ENCODE data around the gene ULK2. TPM values are rescaled to one million over a fixed set of nuclear protein-coding genes. Genes with fewer than 3 reads are reported as not detected.

The ULK2 gene
- polyA plus RNA-seq, 10 donors = 15.5 to 26.8 (median 20.2) TPM

DNA sequence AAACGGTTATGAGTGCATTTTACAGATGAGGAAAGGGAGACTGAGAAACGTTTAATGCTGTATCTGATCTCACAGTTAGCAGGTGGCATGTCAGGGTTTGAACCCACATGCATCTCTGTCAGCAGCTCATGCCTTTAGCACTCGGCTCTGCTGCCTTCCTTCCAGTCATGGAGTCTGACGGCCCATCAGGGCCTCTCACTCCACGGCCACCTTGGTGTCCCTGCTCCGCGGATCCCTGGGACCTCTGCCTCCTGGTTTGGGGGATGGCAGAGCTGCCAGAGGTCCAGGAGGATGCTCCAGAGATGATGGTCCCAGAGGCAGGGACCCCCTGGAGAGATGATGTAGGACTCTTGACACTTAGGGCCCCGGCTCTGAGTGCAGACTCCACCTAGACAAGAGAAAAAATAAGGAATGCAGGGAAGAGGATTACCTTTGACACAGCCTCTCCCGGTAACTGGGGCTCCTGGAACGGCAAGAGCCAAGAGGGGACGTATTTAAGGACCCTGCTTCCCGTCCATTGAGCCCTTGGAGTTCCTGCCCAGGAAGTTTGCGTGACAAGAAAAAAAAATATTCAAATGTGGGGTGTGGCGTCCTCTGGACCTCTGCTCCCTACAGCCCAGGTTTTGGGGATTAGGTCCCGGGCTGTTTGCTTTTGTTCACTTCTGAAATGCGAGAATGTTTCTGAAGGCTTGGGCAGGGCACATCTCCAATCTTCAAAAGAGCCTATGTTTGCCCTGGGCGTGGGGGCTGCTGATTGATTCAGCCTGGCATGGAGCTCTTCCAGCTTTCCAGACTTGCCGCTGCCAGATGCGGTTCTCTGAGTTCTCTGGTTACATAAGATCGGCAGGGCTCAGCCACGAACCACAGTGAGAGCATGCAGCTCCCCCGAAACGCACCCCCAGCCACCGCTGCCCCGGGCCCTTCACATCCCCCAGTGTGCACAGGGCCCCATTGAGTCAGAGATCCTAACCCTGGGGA lies 119.6 kb downstream of the ULK2 start, which contains the start of gene ALDH3A1:
Gene ALDH3A1 (minus strand): TSS at position 470 of the 978 bp plus-strand sequence. CDS start 3,169 bp downstream, outside the sequence.
- DNase-seq = no peak

- no peak for DNase-seq
Measured at GRCh38 chr17:19747159-19747719, 120.5 kb downstream of the ULK2 start.

DNA sequence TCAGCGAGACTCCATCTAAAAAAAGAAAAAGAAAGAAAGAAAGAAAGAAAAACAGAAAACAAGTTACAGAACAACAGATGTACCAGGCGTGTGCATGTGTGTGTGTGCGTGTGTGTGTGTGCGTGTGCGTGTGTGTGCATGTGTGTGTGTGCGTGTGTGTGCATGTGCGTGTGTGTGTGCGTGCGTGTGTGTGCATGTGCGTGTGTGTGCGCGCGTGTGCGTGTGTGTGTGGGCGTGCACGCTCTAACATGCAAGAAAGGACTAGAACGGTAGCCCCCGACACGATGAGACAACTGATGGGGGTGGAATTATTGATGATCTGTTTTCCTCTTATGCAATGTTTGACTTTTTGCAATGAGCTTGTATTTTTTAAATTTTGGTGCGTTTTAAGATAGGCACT lies 121.2 kb downstream of the ULK2 start:
- DNase-seq = no peak

GRCh38 chr17:19744922-19745757 lies 122.6 kb downstream of the ULK2 start:
- DNase-seq = peak; percentile 78 to 96 (median 92)

DNA sequence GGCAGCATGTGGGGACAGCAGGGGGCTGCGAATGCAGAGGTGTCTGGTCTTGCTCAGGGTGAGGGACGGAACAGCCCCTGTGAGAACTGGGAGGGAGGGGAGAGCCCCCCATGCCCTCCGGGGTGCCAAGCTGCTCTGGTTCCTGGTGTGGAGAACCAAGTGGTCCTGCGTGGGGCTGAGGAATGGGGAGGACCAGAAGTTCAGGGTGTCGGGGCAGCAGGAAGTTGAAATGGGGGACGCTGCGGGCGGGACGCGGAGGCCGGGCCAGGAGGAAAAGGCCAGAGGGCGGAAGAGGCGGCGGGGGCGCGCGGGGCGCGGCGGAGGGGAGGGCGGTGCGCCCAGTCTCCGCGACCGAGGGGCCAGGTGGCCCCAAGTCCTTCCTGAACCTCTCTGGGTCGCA lies 123.2 kb downstream of the ULK2 start:
- DNase-seq = peak in 1 of 3 donors; percentile 45

GRCh38 chr17:19743101-19744100 lies 124.3 kb downstream of the ULK2 start:
- no peak for DNase-seq

GRCh38 chr17:19742495-19742894 lies 125.2 kb downstream of the ULK2 start:
- no peak for DNase-seq

GRCh38 chr17:19741832-19742457 lies 125.8 kb downstream of the ULK2 start:
- DNase-seq = no peak

DNA sequence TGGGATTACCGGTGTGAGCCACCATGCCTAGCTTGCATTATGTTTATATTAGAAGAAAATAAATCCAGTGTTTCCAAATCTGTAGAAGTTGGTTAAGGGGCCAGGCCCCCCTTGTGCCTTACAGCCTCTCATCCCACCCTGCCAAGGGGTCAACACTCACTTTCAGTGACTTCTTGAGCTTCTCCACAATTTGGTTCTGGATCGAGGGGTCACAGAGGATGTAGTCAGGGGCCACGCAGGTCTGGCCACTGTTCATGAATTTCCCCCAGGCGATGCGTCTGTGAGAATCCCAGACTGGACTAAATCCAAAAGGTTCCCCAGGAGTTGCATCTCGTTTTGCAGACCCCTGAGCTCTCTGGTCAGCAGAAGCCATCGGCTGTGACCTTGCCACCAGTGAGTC lies 126.8 kb downstream of the ULK2 start:
- no peak for DNase-seq

DNA sequence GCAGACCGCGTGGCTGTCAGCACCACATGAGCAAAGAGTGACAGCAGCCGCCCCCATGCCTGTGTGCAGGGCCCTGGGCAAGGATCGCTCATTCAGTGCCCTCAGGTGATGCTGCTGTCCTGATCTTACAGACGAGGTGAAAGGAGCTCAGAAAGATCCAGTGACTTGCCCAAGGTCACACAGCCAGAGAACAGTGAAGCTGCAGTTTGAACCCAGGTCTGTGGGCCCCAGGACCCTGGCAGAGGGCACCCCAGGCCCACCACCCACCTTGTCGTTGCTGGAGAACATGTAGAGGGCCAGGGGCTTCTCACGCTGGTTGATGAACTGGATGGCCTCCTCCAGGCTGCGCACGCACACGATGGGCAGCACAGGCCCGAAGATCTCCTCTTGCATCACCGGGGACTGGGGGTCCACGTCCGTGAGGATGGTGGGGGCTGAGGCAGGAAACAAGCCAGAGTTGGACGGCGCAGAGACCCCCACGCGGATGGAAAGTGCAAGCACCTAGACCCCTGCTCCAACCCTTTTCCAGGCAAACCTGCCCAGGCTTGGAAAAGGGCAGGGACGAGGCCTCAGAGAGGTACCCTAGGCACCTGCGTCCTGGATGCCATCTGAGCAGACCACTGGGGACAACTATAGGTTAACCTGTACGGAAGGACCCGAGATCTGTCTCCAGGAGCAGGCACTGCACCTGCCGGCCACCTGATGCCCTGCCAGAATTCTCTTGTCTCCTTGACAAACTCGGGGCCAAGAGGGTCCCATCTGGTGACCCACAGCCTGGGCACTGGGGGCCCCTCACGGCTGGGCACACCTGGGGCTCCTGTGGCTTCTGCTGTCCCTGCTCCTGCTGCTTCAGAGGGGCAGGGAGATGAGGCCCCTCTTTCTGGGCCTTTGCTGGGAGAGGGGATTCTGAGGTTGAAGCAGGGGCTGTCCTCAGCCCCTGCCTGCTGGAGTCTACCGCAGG lies 128.2 kb downstream of the ULK2 start:
- DNase-seq = no peak

- DNase-seq = no peak
Measured at GRCh38 chr17:19738757-19739156, 129.0 kb downstream of the ULK2 start.

- DNase-seq = no peak
Measured at GRCh38 chr17:19738073-19738449, 129.7 kb downstream of the ULK2 start.

DNA sequence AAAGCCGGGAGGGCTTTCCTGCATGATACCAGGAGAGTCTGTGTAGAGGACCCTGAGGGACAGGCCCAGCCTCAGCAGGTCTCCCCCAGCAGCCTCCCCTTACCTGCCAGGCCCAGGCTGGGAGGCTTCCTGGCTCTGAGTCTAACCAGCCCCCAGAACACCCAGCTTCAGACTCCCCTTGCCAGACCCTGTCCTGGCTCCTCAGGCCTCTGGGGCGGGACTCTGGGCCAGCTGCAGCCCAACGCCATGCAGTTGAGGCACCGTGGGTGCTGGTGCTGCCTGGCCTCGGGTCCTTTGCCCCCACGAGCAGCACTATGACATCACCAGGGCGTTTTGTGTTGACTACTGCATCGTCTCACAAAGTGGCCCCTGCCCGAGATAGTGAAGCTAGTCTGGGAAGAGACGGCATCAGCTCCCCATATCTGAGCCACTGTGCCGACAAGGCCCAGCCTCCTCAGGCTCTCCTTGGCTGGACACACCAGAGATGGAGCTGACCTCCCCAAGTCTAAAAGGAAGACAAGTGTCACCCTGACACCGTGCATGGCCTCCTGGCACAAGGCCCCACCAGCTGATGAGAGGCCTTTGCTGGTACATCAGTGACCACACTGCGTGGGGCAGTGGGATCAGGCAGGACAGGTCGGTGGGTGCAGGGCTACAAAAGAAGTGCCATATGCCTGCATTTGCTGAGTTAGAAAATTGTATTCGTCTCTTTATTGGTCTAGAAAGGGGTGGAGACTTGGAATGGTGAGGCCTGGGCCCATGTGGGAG lies 130.2 kb downstream of the ULK2 start:
- DNase-seq = no peak

- DNase-seq = no peak
Measured at GRCh38 chr17:19736071-19736470, 131.7 kb downstream of the ULK2 start.

GRCh38 chr17:19733953-19734526 lies 133.7 kb downstream of the ULK2 start:
- DNase-seq = no peak

- no peak for DNase-seq
Measured at GRCh38 chr17:19731626-19732025, 136.1 kb downstream of the ULK2 start.

DNA sequence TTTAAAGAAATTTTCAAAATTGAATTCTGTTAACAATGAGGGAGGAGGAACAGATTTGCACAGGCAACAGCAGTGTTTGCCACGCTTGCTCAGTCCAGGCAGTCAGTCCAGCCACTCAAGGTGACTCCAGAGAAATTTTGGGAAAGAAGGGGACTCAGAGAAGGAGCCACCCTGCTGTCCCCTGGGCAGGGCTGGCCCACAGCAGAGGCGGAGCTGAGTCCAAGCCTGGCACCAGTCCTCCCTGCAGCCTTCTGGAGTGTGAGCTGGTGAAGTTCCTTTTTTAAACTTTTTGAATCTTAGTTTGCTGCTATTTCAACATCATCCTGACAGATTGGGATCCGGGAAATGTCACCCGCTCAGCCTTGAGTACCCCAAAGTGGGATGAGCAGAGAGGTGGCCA lies 136.9 kb downstream of the ULK2 start:
- no peak for DNase-seq

DNA sequence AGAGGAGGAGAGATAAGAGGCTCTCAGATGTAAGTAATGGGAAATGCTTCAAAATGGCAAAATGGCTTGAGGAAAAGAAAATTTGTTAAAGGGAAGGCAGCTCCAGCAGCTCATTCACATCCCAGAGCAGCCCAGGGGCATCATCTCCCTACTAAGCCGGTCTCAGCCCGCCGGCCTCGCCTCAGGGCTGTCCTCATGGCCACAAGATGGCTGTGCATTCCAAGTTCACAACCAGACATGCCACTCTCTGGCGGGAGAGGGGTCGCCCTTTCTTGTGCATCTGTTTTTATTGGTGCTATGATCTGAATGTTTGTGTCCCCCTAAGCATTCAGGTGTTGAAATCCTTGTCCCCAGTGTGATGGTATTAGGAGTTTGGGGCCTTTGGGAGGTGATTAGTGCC lies 137.8 kb downstream of the ULK2 start:
- DNase-seq = no peak
